Astrocyte of the spinal cord (primary cell): ENCODE measurements around the gene BIRC2.
A peak's percentile ranks its signal among the peaks of the same experiment; 100 is the strongest.

ENCODE experiments used
- DNase-seq: peaks from one replicate; pipeline ENCODE4 v3.0.0; 2011; ENCODE audit warnings: low read depth, low spot score
- H3K4me3 ChIP-seq: 2 replicates; pipeline ENCODE4 v1.5.1; 2011; ENCODE audit warnings: low read depth, mild to moderate bottlenecking, low read length, moderate library complexity
- CTCF ChIP-seq: IDR thresholded peaks from 2 replicates; pipeline ENCODE4 v1.5.1; 2012; ENCODE audit warnings: low read depth, mild to moderate bottlenecking, low read length, inconsistent platforms
- in situ Hi-C: cut with HindIII; loops from 2 replicates; pipeline ENCODE4 v1.10.0; 2017; ENCODE audit warnings: low sequenced_read_pairs

Gene BIRC2

DNA sequence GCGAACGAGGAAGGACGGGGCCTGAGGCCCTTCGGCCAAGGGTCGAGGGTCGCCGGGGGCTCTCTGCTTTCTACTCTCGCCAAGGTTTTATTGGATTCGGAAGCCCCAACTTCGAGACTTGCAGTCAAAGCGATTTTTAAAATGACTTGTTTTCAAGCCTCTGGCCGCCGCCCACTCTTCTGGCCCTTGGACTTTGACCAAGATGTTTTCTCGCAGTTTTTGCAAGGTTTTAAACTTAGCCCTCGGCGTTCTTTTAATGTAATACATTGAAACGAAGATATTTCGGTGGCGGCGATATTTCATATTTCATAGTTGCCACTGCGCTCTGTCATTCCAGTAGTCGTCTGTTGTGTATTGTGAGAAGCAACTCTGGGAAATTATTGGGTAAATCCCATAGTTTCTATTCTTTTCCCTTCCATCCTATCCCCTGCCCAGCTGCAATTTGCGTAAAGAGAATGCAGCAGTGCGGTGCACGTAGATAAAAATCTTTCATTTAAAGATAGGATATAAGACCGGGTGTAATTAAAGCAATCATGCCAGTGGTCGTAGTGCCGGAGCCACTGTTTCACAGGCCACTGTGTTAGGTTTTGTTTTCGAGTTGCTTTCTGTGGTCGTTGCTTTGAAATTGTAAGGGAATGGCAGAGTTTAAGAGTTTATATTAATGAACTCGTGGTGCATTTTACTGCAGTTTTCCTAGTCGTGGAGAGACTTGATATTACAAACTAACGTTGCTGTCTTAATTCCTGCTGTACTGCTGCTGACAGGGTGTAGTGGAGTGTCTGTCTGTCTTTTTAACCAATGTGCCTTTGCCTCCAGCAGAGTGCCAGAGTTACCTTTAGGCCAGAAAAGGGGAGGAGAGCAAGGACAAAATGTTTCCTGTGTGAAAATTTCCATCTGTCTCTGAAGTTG, 702 bp downstream of the BIRC2 start:
- peak; percentile 50 for DNase-seq
- TF ChIP-seq CTCF: no peak
- H3K4me3 ChIP-seq: peak overlapping the region; percentile 88
- in situ Hi-C loops: no loop called here

DNA sequence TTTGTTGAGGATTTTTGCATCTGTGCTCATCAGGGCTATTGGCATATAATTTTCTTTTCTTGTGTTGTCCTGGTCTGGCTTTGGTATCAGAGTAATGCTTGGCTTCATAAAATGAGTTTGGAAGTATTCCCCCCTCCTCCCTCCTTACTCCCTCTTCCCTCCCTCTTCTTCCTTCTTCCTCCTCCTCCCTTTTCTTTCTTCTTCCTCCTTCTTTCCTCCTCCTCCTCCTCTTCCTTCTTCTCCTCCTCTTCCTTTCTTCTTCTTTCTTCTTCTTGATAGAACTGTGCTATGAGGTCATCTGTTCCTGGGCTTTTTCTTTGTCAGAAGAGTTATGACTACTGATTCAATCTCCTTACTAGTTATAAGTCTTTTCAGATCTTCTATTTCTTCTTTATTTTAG, 10.1 kb downstream of the BIRC2 start:
- no peak overlapping the region for H3K4me3 ChIP-seq
- no peak for TF ChIP-seq CTCF
- in situ Hi-C loops: no loop called here
- DNase-seq: no peak

GRCh38 chr11:102359372-102359771, 12.4 kb downstream of the BIRC2 start:
- DNase-seq: no peak
- in situ Hi-C loops: no loop called here
- H3K4me3 ChIP-seq: no peak overlapping the region
- no peak for TF ChIP-seq CTCF

DNA sequence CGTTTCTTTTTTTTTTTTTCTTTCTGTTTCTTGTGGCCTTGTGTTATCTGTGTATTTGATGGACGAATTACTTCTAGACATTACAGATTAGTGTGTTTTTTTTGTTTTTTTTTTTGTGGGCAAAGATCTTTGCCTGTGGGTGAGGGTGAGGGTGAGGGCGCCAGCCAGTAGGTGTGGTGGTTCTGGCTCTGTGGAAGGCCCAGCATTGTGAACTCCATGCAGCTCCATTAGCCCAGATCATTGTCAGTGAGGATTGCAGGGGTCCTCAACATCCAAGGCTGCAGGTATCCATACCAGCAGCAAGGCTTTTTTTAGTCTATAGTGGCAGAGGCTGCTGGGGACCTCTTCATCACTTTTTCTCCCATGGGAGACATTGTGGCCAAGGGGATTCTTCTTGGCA, 13.7 kb downstream of the BIRC2 start:
- no peak overlapping the region for H3K4me3 ChIP-seq
- DNase-seq: no peak
- no peak for TF ChIP-seq CTCF
- in situ Hi-C loops: no loop called here

DNA sequence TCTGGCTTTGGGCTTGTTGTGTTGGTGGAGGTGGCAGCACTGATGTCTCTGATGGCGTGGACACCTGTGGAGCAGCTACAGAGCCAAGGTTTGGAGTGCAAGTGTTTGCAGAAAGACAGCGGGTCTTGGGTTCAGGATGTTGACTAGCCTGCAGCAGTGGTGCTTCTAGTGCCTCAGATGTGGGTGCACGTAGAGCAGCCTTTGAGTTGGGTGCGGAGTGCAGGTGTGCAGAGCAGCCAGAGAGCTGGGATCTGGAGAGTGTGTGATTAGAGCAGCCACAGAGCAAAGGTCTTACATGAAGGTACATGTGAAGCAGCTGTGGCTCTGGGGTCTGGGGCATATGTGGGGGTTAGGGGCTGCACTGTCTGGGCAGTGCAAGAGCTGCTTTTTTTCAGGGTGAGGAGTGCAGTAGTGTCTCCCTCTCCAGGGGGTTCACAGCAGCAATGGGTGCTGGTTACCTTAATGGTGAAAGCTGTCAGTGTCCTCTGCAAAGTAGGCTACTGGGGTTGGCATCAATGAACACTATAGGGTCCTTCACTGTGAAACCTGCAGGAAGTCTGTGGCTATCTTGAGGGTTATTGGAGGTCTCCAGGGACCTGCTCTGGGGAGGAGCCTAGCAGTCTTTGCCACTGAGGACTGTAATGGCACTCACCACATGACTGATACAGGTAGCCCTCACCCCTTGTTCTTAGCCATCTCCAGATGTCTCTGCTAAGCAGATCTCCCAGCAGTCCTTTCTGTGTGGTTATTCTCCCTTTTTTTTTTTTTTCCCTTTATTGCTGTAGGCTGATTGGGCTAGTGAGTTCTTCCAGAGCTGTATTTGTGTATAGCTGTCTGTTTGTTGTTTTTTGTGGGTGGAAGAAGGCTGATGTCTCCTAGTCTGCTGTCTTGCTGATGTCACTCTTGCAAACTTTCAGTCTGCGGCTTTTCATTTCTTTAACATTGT, 14.3 kb downstream of the BIRC2 start:
- H3K4me3 ChIP-seq: no peak overlapping the region
- DNase-seq: peak; percentile 26
- in situ Hi-C loops: no loop called here
- no peak for TF ChIP-seq CTCF

DNA sequence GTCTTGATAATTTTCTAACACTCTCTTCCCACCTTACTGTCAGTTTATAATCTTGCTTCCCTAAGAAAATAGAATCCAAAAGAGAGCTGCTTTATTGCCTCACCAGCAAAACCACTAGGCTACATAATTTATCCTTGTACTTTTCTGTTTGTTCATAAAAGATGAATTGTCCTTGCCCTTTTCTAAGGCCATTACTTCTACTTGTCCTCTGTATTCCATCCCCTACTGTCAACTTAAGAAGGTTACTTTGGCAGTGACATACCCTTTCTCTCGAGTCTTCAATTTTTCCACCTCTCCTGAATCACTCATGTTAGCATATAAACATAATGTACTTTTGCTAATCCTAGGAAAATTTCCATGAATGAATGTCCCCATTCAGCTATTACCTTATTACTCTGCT, 18.0 kb downstream of the BIRC2 start:
- no peak for TF ChIP-seq CTCF
- no peak overlapping the region for H3K4me3 ChIP-seq
- in situ Hi-C loops: no loop called here
- no peak for DNase-seq
